Prostate gland (tissue), 1 donor: ENCODE data around the gene TDRD9.

Source experiments
- POLR2A ChIP-seq: fragments of 450-650 bp; IDR thresholded peaks from one replicate; pipeline ENCODE4 v1.6.1; 2016; ENCODE audit warnings: antibody characterized with exemption, mild to moderate bottlenecking
- POLR2AphosphoS5 ChIP-seq: sonication (generic); formaldehyde crosslinking; IDR thresholded peaks from one replicate; pipeline ENCODE4 v1.6.1; 2017; ENCODE audit warnings: antibody characterized with exemption

GRCh38 chr14:103989034-103989433 lies 60.8 kb downstream of the TDRD9 start:
- TF ChIP-seq POLR2A (no peak), POLR2AphosphoS5 (no peak)
